Stimulated activated naive CD4-positive, alpha-beta T cell (primary cell): ENCODE measurements around the gene RAB44.
"Not testable (repeated sequence)": the region's sequence is repeated elsewhere in the genome, so short reads cannot be mapped to it uniquely, and the experiment has no call there.

Experiments used
- DNase-seq, 6 experiments: peaks; one replicate each; lab custom pipeline; 2025; lab: John Stamatoyannopoulos, UW

RAB44 gene

GRCh38 chr6:36706339-36706738, 8.7 kb downstream of the RAB44 start:
- DNase-seq: no peak

GRCh38 chr6:36712816-36713215, 15.2 kb downstream of the RAB44 start:
- DNase-seq: no peak

GRCh38 chr6:36713846-36714245, 16.2 kb downstream of the RAB44 start:
- DNase-seq: no peak

- DNase-seq: no peak
These were observed 16.9 kb downstream of the RAB44 start for GRCh38 chr6:36714511-36714910.

- DNase-seq: no peak
These were observed 17.8 kb downstream of the RAB44 start for GRCh38 chr6:36715469-36715868.

- no peak for DNase-seq
These were observed 19.0 kb downstream of the RAB44 start for GRCh38 chr6:36716476-36717093.

GRCh38 chr6:36717231-36717825, 19.7 kb downstream of the RAB44 start:
- DNase-seq: no peak

- no peak for DNase-seq
These were observed 20.4 kb downstream of the RAB44 start for GRCh38 chr6:36717871-36718540.

GRCh38 chr6:36718560-36718959, 20.9 kb downstream of the RAB44 start:
- DNase-seq: no peak

- no peak for DNase-seq
These were observed 21.5 kb downstream of the RAB44 start for GRCh38 chr6:36719126-36719525.

GRCh38 chr6:36720251-36721141, 22.9 kb downstream of the RAB44 start:
- no peak for DNase-seq

- DNase-seq: no peak
These were observed 23.9 kb downstream of the RAB44 start for GRCh38 chr6:36721369-36722140.

GRCh38 chr6:36722365-36722764, 24.7 kb downstream of the RAB44 start:
- no peak for DNase-seq

GRCh38 chr6:36722879-36723278, 25.3 kb downstream of the RAB44 start:
- no peak for DNase-seq

- not testable (repeated sequence) for DNase-seq
These were observed 26.4 kb downstream of the RAB44 start for GRCh38 chr6:36723992-36724391.

- peak in 3 of 6 experiments; percentile 2 to 4 (median 3) for DNase-seq
These were observed 27.1 kb downstream of the RAB44 start for GRCh38 chr6:36724514-36725390.

GRCh38 chr6:36725581-36725980, 28.0 kb downstream of the RAB44 start:
- no peak for DNase-seq

GRCh38 chr6:36727505-36728021, 29.9 kb downstream of the RAB44 start:
- DNase-seq: no peak

GRCh38 chr6:36728289-36729160, 30.9 kb downstream of the RAB44 start:
- no peak for DNase-seq
